CD4-positive, alpha-beta T cell treated with Interleukin-4 for 1 hour (primary cell): ENCODE results near the gene LAX1.

Experiments used
- DNase-seq, 2 donors: peaks; one replicate each; pipeline ENCODE4 v3.0.0-alpha.2; 2020 to 2022

Gene LAX1

GRCh38 chr1:203818399-203818798, 53.4 kb downstream of the LAX1 start:
- no peak for DNase-seq

DNA sequence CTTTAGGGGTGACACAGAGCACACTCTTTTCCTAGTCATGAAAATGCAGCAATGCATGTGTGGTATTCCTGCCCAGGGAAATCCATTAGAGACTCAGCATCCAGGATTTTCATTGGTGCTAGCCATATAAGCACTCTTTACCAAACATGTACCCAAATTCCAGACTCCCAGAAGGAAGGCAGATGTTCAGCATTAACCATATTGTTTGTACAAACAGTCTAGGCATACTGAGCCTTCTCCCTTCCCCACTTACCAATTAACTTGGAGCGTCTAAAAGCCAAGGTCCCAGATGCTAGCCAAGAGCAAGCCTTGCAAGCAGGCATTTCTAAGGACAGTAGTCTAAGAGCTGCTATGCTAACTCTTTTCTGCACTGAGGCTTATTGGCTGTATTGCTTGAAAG, 58.3 kb downstream of the LAX1 start:
- no peak for DNase-seq
